Colonic mucosa (tissue), 4 donors: ENCODE results near the gene KCNA10. TPM values are rescaled to one million over a fixed set of nuclear protein-coding genes. Genes with fewer than 3 reads are reported as not detected.

ENCODE experiments used
- DNase-seq: peaks from one replicate; pipeline ENCODE4 v3.0.0-alpha.2; 2020
- H3K27ac ChIP-seq: fragments of 200-600 bp; one replicate; pipeline ENCODE4 v1.8.0; 2021
- H3K27me3 ChIP-seq: fragments of 200-600 bp; one replicate; pipeline ENCODE4 v1.8.0; 2021
- H3K36me3 ChIP-seq: fragments of 200-600 bp; one replicate; pipeline ENCODE4 v1.8.0; 2021
- H3K4me1 ChIP-seq: fragments of 200-600 bp; one replicate; pipeline ENCODE4 v1.8.0; 2021; ENCODE audit warnings: mild to moderate bottlenecking
- H3K4me3 ChIP-seq: fragments of 200-600 bp; one replicate; pipeline ENCODE4 v1.8.0; 2021
- H3K9ac ChIP-seq, 2 donors: one replicate each; pipeline ENCODE4 v1.7.0; 2013; ENCODE audit warnings: control low read depth in 2 of 2, low read depth in 2 of 2, low read length in 2 of 2
- H3K9me3 ChIP-seq: fragments of 200-600 bp; one replicate; pipeline ENCODE4 v1.8.0; 2021
- CTCF ChIP-seq: fragments of 200-600 bp; IDR thresholded peaks from one replicate; pipeline ENCODE4 v1.8.0; 2022; ENCODE audit warnings: antibody characterized with exemption, mild to moderate bottlenecking
- intact Hi-C: fragments of 100-400 bp; cut with DNase I; formaldehyde crosslinking; loops from one replicate; pipeline ENCODE4 v1.14.1; 2022
- total RNA-seq, 2 donors: library from RNA; stranded (reverse); fragmentation: NEBNext Ultra II Directional in 1 of 2; extraction: Animal tissue kit (Norgen Biotek cat#: 25700) in 1 of 2; gene quantifications; one replicate each; pipeline ENCODE4 v1.2.1, GENCODE V29; 2021
- donor health status: healthy.
- donor health status: DM: no; HTN: no; CAD: no.
- donor health status: DM: no; HTN: no; CAD: no.

Gene KCNA10
- total RNA-seq, 2 donors from 2014 or later = not detected

DNA sequence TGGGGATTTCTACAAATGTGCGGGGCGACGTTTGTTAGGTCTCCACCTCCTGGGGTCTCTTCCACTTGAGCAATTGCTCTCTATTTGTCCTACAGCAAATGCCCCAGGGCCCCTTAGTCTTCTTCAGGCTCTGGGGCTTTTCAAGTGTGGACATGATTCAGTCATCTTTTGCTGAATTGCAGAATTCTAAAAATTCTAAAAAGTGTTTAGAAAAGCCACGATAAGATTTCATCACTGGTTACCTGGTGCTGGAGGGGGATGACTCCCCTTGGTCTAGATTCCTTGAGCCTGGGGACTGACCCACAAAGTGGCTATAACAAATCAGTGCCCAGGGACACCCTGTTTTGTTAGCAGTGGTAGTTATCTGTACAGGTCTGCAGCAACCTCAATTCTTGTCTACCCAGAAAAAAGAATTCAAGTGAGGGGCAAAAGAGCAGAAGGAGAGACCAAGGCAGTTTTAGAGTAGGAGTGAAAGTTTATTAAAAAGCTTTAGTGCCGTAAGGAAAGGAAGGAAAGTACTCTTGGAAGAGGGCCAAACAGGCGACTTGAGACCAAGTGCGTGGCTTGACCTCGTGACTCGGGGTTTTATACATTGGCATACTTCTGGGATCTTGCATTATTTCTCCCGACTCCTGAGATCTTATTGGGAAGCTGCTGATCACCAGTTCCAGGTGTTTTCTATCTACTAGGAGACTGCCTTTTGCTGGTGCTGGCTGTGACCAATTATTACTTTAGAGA lies 42.8 kb downstream of the KCNA10 start:
- Histone ChIP-seq H3K27me3 (no peaks in the 10 kb centered on the region), H3K36me3 (no peaks in the 10 kb centered on the region), H3K4me1 (no peaks in the 10 kb centered on the region), H3K4me3 (no peak overlapping the region), H3K9me3 (no peaks in the 10 kb centered on the region), H3K27ac (no peak overlapping the region), H3K9ac (no peak overlapping the region)
- TF ChIP-seq CTCF = no peak
- intact Hi-C loops = no loop called here
- DNase-seq = no peak

DNA sequence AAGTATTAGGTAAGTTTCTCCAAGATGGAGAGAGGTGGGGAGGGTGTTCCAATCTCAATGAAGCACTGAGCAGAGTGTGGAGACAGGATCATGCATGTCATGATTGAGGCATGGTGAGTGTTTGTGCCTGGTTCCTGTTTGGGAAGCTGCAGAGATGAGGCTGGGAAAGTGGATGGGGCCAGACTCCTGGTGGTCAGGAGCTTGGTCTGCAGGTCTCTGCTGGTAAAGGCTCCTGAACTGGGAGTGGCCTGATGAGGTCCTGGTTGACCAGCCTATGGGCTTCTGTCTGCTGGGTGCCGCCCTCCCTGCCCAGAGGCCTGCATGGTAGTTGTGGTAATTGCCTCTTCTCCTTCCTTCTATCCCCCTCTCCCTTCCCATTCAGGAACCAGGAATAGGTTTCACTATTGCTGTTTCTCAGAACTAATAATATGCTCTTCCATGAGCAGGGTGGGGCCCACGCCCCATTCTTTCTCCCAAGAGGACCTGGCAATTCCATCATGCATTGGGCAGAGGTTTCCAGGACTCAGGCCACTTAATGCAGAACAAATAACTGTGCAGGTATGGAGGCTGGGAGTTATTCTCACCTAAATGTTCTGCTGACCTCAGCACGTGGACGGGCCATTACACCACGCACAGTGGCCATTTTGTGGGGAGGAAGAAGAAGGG lies 43.5 kb downstream of the KCNA10 start:
- no peak for DNase-seq
- no peak overlapping the region for H3K27ac ChIP-seq
- intact Hi-C loops = no loop called here
- no peak for TF ChIP-seq CTCF
- no peaks in the 10 kb centered on the region for H3K4me1 ChIP-seq
- no peaks in the 10 kb centered on the region for H3K9me3 ChIP-seq
- H3K27me3 ChIP-seq = no peaks in the 10 kb centered on the region
- no peak overlapping the region for H3K9ac ChIP-seq
- H3K36me3 ChIP-seq = no peaks in the 10 kb centered on the region
- H3K4me3 ChIP-seq = no peak overlapping the region

DNA sequence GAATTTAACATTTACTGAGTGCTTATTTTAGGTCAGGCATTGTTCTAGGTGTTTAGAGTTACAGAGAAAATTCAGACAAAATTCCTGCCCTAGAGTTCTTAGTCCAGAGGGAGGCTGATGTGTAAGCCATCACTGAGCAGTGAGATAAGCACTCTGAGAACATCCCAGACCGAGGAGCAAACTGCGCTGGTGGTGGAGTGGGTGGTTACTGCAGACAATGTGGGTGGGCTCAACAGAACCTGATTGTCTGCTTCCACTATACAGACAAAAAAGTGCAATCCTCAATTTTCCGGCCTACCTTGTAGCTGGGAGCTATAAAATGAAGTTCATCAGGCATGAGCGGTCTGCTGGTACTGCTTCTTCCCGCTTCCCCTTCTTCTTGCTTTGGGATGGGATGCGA lies 44.5 kb downstream of the KCNA10 start:
- TF ChIP-seq CTCF = no peak
- intact Hi-C loops = no loop called here

GRCh38 chr1:110472546-110472945 lies 46.4 kb downstream of the KCNA10 start:
- Histone ChIP-seq H3K4me3 (no peak overlapping the region), H3K9ac (no peak overlapping the region), H3K9me3 (no peaks in the 10 kb centered on the region), H3K4me1 (no peaks in the 10 kb centered on the region), H3K27me3 (no peaks in the 10 kb centered on the region), H3K27ac (no peak overlapping the region), H3K36me3 (no peaks in the 10 kb centered on the region)
- no peak for TF ChIP-seq CTCF
- intact Hi-C loops = no loop called here
- no peak for DNase-seq

More for the DNA sequence above, 44.5 kb downstream of the KCNA10 start:
- Histone ChIP-seq H3K27ac (no peak overlapping the region), H3K27me3 (no peaks in the 10 kb centered on the region), H3K4me3 (no peak overlapping the region), H3K9ac (no peak overlapping the region), H3K36me3 (no peaks in the 10 kb centered on the region), H3K9me3 (no peaks in the 10 kb centered on the region), H3K4me1 (no peaks in the 10 kb centered on the region)
- DNase-seq = no peak

- Histone ChIP-seq H3K27me3 (no peaks in the 10 kb centered on the region), H3K27ac (no peak overlapping the region), H3K36me3 (no peaks in the 10 kb centered on the region), H3K4me3 (no peak overlapping the region), H3K9ac (no peak overlapping the region), H3K4me1 (no peaks in the 10 kb centered on the region), H3K9me3 (no peaks in the 10 kb centered on the region)
- no peak for TF ChIP-seq CTCF
- intact Hi-C loops = no loop called here
- DNase-seq = no peak
Measured at GRCh38 chr1:110471131-110471530, 47.8 kb downstream of the KCNA10 start.

Other genes starting within 250 kb of the KCNA10 start
- gene RBM15, start 179.8 kb downstream of the KCNA10 start, total RNA-seq = 10 to 100 TPM; 24.1 to 35.9 TPM
- 1 to 10 TPM in 1 of 2 donors, under 1 TPM in 1; 0.79 to 2.0 TPM for gene SLC16A4, start 128.1 kb downstream of the KCNA10 start, total RNA-seq
- 100 to 1,000 TPM; 130 to 146 TPM for gene LAMTOR5, start 111.5 kb downstream of the KCNA10 start, total RNA-seq
- gene PROK1, start 68.0 kb downstream of the KCNA10 start, total RNA-seq = not detected
- gene KCNA2, start 87.2 kb upstream of the KCNA10 start, total RNA-seq = under 1 TPM; 0.17 to 0.61 TPM
- gene KCNA3, start 155.8 kb upstream of the KCNA10 start, total RNA-seq = 1 to 10 TPM in 1 of 2 donors, under 1 TPM in 1; 0.93 to 1.4 TPM